Posterior cingulate gyrus (tissue), 11 donors: Measurements from ENCODE around the gene TRAF1.

Source experiments
- DNase-seq, 10 donors: peaks; one replicate each; pipeline versions ENCODE4 v3.0.0 to v3.0.0-alpha.2; 2020 to 2021; ENCODE audit warnings: mixed read lengths in 3 of 10
- intact Hi-C: fragments of 100-400 bp; cut with DNase I; formaldehyde crosslinking; loops from one replicate; pipeline ENCODE4 v1.15.1; 2023

The TRAF1 gene

GRCh38 chr9:120927269-120928014 is 846 bp upstream of the TRAF1 start:
- DNase-seq, result no peak
- intact Hi-C loops, result no loop called here

GRCh38 chr9:120925535-120926396 is 830 bp downstream of the TRAF1 start:
- intact Hi-C loops, result no loop called here
- DNase-seq, result no peak

GRCh38 chr9:120924698-120925534 is 1.7 kb downstream of the TRAF1 start:
- intact Hi-C loops, result no loop called here
- DNase-seq, result no peak

GRCh38 chr9:120923620-120924328 is 2.8 kb downstream of the TRAF1 start:
- intact Hi-C loops, result no loop called here
- peak in 1 of 10 donors; percentile 40 for DNase-seq

- intact Hi-C loops, result no loop called here
These were observed 4.0 kb downstream of the TRAF1 start for GRCh38 chr9:120922404-120923195.

GRCh38 chr9:120921661-120922181 is 4.9 kb downstream of the TRAF1 start:
- intact Hi-C loops, result no loop called here
- DNase-seq, result peak in 1 of 10 donors; percentile 52

More at GRCh38 chr9:120922404-120923195, 4.0 kb downstream of the TRAF1 start:
- DNase-seq, result no peak

GRCh38 chr9:120920806-120921178 is 5.8 kb downstream of the TRAF1 start:
- DNase-seq, result no peak
- intact Hi-C loops, result no loop called here

- peak in 1 of 10 donors; percentile 63 for DNase-seq
- intact Hi-C loops, result no loop called here
These were observed 6.5 kb downstream of the TRAF1 start for GRCh38 chr9:120919843-120920805.

- peak in 1 of 10 donors; percentile 74 for DNase-seq
- intact Hi-C loops, result no loop called here
These were observed 7.4 kb downstream of the TRAF1 start for GRCh38 chr9:120918931-120919842.

GRCh38 chr9:120917929-120918762 is 8.4 kb downstream of the TRAF1 start:
- intact Hi-C loops, result no loop called here
- no peak for DNase-seq

- DNase-seq, result peak in 1 of 10 donors; percentile 29
- intact Hi-C loops, result no loop called here
These were observed 9.4 kb downstream of the TRAF1 start for GRCh38 chr9:120916991-120917880.

- intact Hi-C loops, result no loop called here
- peak in 5 of 10 donors; percentile 43 to 93 (median 64) for DNase-seq
These were observed 10.0 kb downstream of the TRAF1 start for GRCh38 chr9:120916588-120916987.

- DNase-seq, result peak in 2 of 10 donors; percentile 34 to 72
- intact Hi-C loops, result loop anchor here (2.0 kb wide), 1 partner anchor 21 kb away; no protein-coding TSS in a partner anchor
These were observed 10.6 kb downstream of the TRAF1 start for GRCh38 chr9:120915854-120916470.

- DNase-seq, result peak in 1 of 10 donors; percentile 63
- intact Hi-C loops, result loop anchor here (2.0 kb wide), 1 partner anchor 22 kb away; no protein-coding TSS in a partner anchor
These were observed 11.6 kb downstream of the TRAF1 start for GRCh38 chr9:120914953-120915352.
